Gastrocnemius medialis (tissue), 4 donors: ENCODE data around the gene PTPN6.

Experiments
- CTCF ChIP-seq, 5 experiments: fragments of 450-650 bp in 3 of 5; fragments of 200-600 bp in 2 of 5; sonication (generic) in 2 of 5; IDR thresholded peaks in 4 of 5; conservative IDR thresholded peaks in 1 of 5; 1 replicate in 4 of 5; 2 replicates in 1 of 5; pipeline ENCODE4 v1.5.1; 2016 to 2019; ENCODE audit warnings: antibody characterized with exemption in 5 of 5, mild to moderate bottlenecking in 3 of 5, moderate library complexity in 3 of 5
- POLR2A ChIP-seq, 2 donors: fragments of 450-650 bp; IDR thresholded peaks; one replicate each; pipeline ENCODE4 v1.6.1; 2017; ENCODE audit warnings: antibody characterized with exemption in 2 of 2, mild to moderate bottlenecking in 2 of 2, moderate library complexity in 2 of 2

GRCh38 chr12:6921539-6921938, 29.6 kb upstream of the PTPN6 start:
- TF ChIP-seq CTCF (IDR thresholded peaks at IDR 0.05 in 4 of 5, conservative IDR thresholded peaks at IDR 0.05 in 1 of 5) (no peak), POLR2A (IDR thresholded peaks at IDR 0.05) (no peak)
